Fibroblast of villous mesenchyme (primary cell): ENCODE measurements around the gene HMG20A. TPM values are rescaled to one million over a fixed set of nuclear protein-coding genes. Genes with fewer than 3 reads are reported as not detected.

Source experiments
- DNase-seq: peaks from one replicate; pipeline ENCODE4 v3.0.0-alpha.2; 2010; ENCODE audit warnings: low read depth
- H3K4me3 ChIP-seq: 2 replicates; pipeline ENCODE4 v1.5.1; 2011; ENCODE audit warnings: low read depth, mild to moderate bottlenecking, low read length
- total RNA-seq: library from RNA; depleted of rRNA; stranded (reverse); fragments of >200 nt; gene quantifications from 2 replicates; pipeline ENCODE4 v1.2.3, GENCODE V29; 2012
- TF ChIP-seq, protein P1 (sequence below): IDR thresholded peaks from 2 replicates; pipeline ENCODE4 v1.5.1; 2012; ENCODE audit warnings: low read depth, mild to moderate bottlenecking, low read length; ENCODE audit not compliant: insufficient read depth

HMG20A gene
- total RNA-seq, 1 donor: 36.7 TPM

- TF ChIP-seq, protein P1, sequence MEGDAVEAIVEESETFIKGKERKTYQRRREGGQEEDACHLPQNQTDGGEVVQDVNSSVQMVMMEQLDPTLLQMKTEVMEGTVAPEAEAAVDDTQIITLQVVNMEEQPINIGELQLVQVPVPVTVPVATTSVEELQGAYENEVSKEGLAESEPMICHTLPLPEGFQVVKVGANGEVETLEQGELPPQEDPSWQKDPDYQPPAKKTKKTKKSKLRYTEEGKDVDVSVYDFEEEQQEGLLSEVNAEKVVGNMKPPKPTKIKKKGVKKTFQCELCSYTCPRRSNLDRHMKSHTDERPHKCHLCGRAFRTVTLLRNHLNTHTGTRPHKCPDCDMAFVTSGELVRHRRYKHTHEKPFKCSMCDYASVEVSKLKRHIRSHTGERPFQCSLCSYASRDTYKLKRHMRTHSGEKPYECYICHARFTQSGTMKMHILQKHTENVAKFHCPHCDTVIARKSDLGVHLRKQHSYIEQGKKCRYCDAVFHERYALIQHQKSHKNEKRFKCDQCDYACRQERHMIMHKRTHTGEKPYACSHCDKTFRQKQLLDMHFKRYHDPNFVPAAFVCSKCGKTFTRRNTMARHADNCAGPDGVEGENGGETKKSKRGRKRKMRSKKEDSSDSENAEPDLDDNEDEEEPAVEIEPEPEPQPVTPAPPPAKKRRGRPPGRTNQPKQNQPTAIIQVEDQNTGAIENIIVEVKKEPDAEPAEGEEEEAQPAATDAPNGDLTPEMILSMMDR: no peak
- no peak for DNase-seq
- no peak overlapping the region for H3K4me3 ChIP-seq
Measured at GRCh38 chr15:77502379-77503095, 81.8 kb downstream of the HMG20A start.

DNA sequence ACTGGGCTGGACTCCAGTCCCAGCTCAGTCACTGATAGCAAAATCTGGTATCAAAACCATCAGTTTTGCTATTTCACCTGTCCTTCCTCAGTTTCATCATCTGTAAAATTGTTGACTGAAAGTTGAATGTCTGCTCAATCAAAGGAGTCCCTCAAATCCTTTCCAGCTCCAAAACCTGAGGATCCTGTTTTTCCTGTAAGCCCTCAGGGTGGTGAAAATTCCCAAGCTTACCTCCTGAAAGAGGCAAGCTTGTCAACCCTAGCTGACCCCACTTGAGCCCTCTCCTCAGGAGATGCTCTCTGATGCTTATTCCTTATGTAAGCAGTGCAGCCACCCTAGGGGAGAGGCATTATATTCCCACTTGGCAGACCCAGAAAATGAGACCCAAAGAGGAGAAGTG is 82.6 kb downstream of the HMG20A start:
- no peak for DNase-seq
- TF ChIP-seq, protein P1: no peak
- no peak overlapping the region for H3K4me3 ChIP-seq

DNA sequence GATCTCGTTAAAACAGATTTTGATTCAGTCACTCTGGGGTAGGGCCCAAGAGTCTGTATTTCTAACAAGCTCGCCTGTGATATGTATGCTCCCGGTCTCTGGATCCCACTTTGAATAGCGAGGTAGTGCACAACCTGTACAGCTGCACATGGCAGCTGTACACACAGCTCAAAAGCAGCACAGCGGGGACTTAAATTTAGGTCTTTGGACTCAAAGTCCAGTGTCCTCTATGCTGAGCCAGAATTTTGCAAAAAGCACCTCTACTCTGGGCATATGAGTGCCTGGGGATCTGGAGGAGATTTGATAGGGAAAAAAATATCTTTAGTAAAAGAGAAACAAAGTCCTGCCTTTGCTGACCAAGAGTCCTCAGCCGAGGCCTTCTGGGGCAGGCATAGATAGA is 83.1 kb downstream of the HMG20A start:
- H3K4me3 ChIP-seq: no peak overlapping the region
- no peak for DNase-seq
- TF ChIP-seq, protein P1: no peak

- no peak for DNase-seq
- H3K4me3 ChIP-seq: no peak overlapping the region
- TF ChIP-seq, protein P1: no peak
Measured at GRCh38 chr15:77504306-77504705, 83.6 kb downstream of the HMG20A start.

DNA sequence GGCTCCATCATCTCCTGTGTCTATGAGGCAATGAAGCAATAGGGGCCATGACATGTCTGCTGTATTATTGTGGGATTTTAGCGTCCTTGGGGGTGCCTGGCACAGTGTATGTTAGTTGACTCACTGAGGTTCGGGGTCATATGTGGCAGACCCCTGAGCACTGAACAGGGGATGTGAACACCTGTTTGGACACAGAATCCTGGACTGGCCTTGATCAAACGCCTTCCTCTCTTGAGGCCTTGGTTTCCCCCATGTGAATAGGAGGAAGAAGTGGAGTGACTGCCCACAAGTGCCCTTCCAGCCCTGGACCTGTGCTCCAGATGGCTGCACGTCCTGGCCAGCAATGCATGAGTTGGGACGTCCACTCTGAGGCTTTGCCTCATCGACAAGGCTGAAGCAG is 84.2 kb downstream of the HMG20A start:
- no peak overlapping the region for H3K4me3 ChIP-seq
- TF ChIP-seq, protein P1: no peak
- no peak for DNase-seq

GRCh38 chr15:77505556-77505955 is 84.9 kb downstream of the HMG20A start:
- no peak for DNase-seq
- no peak overlapping the region for H3K4me3 ChIP-seq
- TF ChIP-seq, protein P1: no peak
